Stimulated activated CD8-positive, alpha-beta memory T cell treated with anti-CD3 and anti-CD28 coated beads, Interleukin-4, amount 100 ng/mL, for 48 hours (primary cell): ENCODE data around the gene CFAP299.
"Not testable (repeated sequence)": the region's sequence is repeated elsewhere in the genome, so short reads cannot be mapped to it uniquely, and the experiment has no call there.

Source experiments
- DNase-seq: peaks from one replicate; pipeline ENCODE4 v3.0.0-alpha.2; 2020

The CFAP299 gene

GRCh38 chr4:80749558-80749957 is 414.0 kb downstream of the CFAP299 start:
- not testable (repeated sequence) for DNase-seq

- DNase-seq = no peak
Measured at GRCh38 chr4:80751200-80751599, 415.7 kb downstream of the CFAP299 start.

- no peak for DNase-seq
Measured at GRCh38 chr4:80767944-80768343, 432.4 kb downstream of the CFAP299 start.

DNA sequence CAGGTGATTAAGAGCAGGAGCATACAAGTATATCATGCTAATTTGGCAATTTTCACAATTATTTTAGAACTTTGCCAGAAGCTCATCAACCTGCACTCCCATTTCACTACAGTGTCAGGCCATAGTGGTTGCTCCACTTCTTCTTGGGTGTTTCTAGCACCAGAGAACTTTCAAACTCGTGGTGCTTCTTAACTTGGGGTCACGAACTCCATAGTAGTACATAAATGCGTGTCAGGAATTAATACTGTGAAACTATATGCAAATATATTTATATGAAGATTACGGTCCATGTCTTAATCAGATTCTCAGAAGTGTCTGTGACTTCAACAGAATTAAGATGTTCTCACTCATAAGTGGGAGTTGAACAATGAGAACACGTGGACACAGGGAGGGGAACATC is 440.6 kb downstream of the CFAP299 start:
- DNase-seq = no peak

DNA sequence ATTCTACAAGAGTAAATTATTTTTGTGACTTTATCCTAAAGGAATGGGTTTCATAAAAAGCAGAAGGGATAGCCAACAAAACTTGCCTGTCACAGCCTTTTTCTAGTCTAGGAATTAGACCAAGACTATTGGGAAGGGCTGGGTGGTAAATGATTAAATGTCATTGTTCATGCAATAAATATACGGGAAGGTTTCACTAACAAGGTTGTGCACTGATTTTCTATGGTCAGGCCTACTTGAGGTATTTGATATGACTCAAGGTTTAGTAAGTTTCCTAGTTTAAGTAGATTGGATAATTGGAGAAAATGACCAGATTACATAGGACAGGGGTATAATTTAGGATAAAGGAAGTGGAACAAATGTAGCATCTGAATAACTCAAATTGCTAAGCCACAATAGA is 445.9 kb downstream of the CFAP299 start:
- DNase-seq = no peak

- DNase-seq = no peak
Measured at GRCh38 chr4:80787306-80787705, 451.8 kb downstream of the CFAP299 start.

DNA sequence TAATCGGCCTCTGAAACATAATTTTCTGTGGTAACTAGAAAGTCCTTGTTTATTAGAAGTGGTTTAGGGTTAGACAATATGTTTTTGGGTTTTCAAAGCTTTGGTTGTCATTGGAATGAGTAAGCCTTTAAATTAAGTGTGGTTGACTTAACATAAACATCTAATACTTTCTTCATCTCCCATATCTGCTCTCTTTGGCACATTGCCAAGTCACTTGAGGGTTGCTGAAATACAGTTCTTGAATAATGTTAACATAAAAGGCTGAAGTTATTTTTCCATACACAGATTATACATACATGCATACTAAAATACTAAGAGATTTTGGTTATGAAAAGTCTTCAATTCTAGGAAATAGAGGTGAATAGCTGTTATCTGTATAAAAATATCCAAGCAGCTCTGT is 453.3 kb downstream of the CFAP299 start:
- DNase-seq = no peak

DNA sequence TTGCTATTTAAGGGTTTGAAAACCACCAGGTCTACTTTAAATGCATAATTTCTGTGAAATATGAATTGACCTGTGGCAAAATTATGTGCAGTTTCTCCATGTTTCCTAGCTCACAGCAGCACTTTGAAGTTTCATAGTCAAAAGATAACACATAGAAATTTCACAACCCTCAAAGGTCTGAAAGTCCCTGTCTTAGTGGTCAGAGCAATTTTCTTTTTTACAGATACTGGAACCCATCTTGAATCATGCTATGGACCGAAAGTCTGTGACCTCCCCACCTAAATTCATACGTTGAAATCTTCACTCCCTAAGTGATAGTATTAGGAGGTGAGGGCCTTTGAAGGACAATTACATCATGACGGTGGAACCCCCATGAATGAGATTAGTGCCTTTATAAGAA is 454.6 kb downstream of the CFAP299 start:
- no peak for DNase-seq

GRCh38 chr4:80793660-80794059 is 458.1 kb downstream of the CFAP299 start:
- not testable (repeated sequence) for DNase-seq

GRCh38 chr4:80798082-80798481 is 462.6 kb downstream of the CFAP299 start:
- DNase-seq = no peak

DNA sequence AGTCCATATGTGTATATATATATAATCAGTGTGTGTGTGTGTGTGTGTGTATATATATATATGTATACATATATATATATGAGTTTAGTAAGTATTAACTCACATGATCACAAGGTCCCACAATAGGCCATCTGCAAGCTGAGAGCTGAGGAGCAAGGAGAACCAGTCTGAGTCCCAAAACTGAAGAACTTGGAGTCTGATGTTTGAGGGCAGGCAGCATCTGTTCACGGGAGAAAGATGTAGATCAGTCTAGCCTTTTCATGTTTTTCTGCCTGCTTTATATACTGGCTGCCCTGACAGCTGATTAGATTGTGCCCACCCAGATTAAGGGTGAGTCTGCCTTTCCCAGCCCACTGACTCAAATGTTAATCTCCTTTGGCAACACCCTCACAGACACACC is 465.2 kb downstream of the CFAP299 start:
- DNase-seq = not testable (repeated sequence)

GRCh38 chr4:80803337-80803736 is 467.8 kb downstream of the CFAP299 start:
- no peak for DNase-seq

DNA sequence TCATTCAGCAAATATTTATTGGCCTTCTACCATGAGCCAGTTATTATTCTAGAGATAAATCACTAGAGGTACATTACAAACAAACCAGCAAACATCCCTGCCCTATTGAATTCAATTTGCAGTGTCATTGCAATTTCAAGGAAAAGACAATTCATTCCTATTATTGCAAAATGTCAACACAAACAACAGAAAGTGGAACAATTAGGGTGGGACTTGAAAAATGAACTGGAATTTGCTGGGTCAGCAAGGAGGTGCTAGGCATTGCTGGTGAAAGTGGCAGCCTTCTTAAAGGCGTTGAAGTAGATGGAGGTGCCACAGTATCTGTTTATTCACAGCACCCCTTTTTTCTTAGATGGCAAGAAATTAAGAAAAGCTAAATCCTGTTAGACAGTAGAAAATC is 470.9 kb downstream of the CFAP299 start:
- no peak for DNase-seq

DNA sequence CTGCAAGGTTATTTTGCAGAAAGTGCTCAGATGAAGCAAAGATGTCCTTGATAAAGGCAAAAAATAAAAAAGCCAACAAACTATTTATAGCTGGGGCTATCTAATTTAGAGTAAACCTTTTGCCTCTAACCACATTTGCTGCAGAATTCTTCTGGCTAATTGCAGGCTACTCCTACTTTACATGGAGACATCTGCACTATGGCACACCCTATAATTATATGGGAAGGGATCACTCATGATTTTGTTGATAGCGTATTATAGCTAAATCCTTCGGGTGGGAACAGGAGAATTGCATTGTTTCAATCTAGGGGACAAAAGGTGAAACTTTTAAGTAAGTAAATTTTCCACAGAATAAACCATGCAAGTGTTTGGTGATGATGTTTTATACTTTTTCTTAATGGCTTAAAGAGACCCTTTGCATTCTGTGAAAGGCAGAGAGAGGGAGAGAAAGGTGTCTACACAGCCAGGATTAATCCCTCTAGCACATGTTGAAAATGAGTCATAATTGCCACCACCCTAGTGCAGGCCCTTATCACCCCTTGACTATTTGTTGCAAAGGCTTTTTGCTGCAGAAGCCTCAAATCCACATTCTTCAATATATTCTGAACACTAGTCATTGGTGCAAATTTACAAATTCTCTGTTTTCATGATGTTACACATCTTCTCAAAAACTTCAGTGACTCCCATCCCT is 473.7 kb downstream of the CFAP299 start:
- no peak for DNase-seq

DNA sequence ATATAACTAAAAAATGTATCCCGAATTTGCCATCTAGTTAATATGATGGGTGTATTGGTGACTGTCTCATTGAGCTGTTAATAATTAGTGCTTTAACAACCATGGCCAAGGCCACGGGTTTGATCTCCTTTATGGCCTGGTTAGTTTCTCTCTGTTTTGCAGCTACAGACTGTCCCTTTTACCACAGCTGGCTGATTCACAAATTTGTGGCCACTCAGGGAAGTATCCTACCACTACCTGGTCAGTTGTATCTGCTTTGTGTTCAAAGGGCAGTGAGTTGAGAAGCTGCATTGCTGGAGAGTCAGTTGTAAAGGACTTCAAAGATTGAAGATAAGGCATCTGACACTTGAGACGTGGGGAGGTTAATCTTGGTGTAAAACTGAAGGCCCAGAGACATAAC is 475.9 kb downstream of the CFAP299 start:
- no peak for DNase-seq

- DNase-seq = no peak
Measured at GRCh38 chr4:80812145-80812544, 476.6 kb downstream of the CFAP299 start.

DNA sequence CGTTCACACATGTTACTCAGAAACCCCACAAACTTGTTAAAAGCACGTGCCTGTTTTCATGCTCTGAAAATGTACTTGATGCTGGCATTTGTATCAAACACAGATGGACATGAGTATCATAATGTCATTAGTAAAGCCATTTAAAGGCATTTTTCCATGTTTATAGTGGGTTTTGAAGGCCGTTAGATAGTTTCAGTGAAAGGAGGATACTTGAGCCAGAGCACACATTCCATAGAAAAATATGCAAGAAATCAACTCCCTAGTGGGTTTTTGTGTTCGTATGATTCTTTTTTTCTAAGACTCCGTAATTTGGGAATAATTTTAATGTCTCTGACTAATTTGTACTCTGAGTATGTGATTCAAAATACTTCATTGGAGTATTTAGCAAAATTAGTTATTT is 478.7 kb downstream of the CFAP299 start:
- DNase-seq = no peak

DNA sequence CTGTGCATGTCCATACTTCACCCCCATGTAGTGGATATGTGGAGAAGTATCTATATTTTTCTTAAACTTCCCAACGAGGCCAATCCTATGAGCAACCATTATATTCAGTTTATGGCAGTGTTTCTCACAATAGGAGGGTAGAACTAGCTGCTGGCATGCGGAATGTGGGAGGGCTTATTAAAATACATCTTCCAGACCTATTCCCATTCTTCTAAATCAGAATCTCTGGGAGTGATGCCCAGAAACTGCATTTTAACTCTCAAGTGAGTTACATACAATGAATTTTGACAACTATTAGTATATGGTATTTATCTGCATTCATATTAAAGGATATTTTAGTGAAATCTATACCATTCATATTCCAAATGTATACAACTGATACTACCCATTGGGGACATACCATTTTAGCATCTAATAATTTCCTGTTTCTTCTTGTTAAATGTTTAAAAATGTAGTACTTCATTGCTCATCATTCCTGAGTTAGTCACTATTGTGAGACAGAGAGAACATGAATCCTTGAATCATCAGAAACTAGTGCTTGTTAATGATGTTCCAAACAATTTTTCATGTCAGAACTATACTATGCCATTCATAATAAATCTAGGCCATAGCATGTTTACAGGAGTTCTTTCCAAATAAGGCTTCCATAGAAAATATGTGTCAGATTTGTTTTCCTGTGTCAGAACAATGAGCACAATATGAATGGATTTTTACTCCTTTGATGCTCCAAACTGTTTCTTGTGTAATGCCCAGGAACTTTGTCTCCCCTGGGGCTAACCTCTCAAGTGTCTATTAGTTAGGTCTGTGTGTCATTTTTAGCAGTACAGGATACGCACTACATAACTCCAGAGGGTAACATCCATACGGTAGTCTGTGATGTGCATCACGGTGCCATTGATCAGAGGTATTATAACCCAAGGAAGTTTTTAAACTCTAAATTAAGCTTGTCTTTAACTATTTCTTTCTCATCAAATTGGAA is 496.1 kb downstream of the CFAP299 start:
- DNase-seq = no peak

- no peak for DNase-seq
Measured at GRCh38 chr4:80839281-80839680, 503.8 kb downstream of the CFAP299 start.

- no peak for DNase-seq
Measured at GRCh38 chr4:80839792-80840191, 504.3 kb downstream of the CFAP299 start.

DNA sequence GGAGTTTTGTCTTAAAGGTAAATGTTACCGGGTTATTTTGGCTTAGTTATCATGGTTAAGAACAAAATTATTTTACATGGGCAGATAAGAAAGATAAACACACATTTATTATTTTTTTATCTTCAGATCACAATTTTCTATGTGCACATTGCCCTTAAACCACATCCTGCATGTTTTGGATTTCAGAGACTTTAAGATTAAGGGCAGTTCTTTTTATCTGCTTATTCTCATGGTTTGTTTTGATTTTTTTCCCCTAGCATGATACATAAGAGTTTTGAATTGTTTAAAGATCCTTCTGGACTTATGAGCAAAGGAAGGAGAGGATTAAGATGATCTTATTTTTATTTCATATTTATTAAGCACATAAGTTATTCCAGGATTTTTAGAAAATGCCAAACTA is 504.9 kb downstream of the CFAP299 start:
- no peak for DNase-seq

DNA sequence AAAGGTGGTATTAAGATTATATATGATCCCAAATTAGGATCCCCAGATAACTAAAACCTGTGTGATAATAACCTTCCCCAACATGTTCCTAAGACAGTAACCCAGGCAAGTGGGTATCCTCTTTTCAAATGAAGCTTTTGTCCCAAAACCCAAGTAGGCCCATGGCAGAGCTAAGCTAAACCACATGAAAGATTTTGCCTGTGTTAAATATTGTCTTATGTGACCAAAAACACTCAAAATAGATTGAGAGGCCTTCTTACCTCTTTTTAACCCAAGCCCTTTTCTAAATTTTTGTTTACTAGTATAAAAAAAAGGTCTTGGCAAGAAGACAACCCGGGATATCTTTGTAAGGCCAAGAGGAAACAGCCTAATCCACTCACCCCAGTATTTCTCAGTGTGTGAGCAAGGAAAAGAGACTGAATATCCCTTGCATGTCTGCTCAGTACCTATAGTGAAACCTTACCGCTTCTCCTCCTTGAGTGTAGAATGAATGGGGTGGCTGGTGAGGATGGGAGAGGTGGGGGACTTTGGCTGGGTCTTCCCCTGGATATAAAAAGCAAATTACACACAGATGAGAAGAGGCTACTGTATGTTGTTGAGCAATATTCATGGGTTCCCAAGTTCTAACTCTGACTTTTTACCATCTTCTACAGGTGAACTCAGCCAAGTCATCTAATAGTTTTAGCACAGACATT is 506.2 kb downstream of the CFAP299 start:
- DNase-seq = no peak

GRCh38 chr4:80846210-80846609 is 510.7 kb downstream of the CFAP299 start:
- no peak for DNase-seq

- DNase-seq = no peak
Measured at GRCh38 chr4:80852061-80852460, 516.5 kb downstream of the CFAP299 start.
